B cell (primary cell): ENCODE measurements around the gene CRTC2.

Experiments used
- EZH2 ChIP-seq: IDR thresholded peaks from 2 replicates; pipeline ENCODE4 v1.6.1; 2012; ENCODE audit warnings: borderline replicate concordance, low read depth, mild to moderate bottlenecking, moderate library complexity, low read length; ENCODE audit not compliant: insufficient read depth, poor library complexity, severe bottlenecking
- TF ChIP-seq, protein P1 (sequence below): fragments of 200-600 bp; IDR thresholded peaks from one replicate; pipeline ENCODE4 v1.8.0; 2022; ENCODE audit warnings: antibody characterized with exemption, mild to moderate bottlenecking

GRCh38 chr1:153956997-153957715, 1.3 kb downstream of the CRTC2 start:
- TF ChIP-seq, protein P1, sequence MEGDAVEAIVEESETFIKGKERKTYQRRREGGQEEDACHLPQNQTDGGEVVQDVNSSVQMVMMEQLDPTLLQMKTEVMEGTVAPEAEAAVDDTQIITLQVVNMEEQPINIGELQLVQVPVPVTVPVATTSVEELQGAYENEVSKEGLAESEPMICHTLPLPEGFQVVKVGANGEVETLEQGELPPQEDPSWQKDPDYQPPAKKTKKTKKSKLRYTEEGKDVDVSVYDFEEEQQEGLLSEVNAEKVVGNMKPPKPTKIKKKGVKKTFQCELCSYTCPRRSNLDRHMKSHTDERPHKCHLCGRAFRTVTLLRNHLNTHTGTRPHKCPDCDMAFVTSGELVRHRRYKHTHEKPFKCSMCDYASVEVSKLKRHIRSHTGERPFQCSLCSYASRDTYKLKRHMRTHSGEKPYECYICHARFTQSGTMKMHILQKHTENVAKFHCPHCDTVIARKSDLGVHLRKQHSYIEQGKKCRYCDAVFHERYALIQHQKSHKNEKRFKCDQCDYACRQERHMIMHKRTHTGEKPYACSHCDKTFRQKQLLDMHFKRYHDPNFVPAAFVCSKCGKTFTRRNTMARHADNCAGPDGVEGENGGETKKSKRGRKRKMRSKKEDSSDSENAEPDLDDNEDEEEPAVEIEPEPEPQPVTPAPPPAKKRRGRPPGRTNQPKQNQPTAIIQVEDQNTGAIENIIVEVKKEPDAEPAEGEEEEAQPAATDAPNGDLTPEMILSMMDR = no peak
- TF ChIP-seq EZH2 = no peak
